Measurements from ENCODE around the gene OPHN1. TPM values are rescaled to one million over a fixed set of nuclear protein-coding genes. Genes with fewer than 3 reads are reported as not detected.

Gene OPHN1
- total RNA-seq, 2 donors from 2014 or later: 5.0 to 5.9 TPM

DNA sequence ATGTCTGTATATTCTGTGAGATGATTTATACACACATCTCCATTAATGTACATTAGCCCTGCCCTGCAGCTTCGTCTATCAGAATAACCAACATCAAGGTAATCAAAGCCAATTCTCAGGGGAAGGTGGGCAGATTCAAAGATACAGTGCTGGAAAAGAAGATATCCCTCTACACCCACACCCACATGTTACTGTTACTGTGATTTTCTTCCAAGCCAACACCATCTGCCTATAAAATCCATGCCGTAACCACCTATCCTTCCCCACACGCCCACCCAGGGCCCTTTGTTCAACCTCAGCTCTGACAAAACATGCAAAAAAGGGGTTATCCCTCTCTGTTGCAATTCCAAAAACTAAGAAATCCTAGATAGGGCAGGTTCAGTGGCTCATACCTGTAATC, 20.0 kb downstream of the OPHN1 start:
- H3K4me1 ChIP-seq (ENCODE audit: control insufficient read depth in 1 of 2, low read depth in 2 of 2): peaks cover 0 to 9% of the 10 kb centered on the region in 2 donors
- no peak for DNase-seq (ENCODE audit: low spot score)
- TF ChIP-seq, protein P1, sequence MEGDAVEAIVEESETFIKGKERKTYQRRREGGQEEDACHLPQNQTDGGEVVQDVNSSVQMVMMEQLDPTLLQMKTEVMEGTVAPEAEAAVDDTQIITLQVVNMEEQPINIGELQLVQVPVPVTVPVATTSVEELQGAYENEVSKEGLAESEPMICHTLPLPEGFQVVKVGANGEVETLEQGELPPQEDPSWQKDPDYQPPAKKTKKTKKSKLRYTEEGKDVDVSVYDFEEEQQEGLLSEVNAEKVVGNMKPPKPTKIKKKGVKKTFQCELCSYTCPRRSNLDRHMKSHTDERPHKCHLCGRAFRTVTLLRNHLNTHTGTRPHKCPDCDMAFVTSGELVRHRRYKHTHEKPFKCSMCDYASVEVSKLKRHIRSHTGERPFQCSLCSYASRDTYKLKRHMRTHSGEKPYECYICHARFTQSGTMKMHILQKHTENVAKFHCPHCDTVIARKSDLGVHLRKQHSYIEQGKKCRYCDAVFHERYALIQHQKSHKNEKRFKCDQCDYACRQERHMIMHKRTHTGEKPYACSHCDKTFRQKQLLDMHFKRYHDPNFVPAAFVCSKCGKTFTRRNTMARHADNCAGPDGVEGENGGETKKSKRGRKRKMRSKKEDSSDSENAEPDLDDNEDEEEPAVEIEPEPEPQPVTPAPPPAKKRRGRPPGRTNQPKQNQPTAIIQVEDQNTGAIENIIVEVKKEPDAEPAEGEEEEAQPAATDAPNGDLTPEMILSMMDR (IDR thresholded peaks at IDR 0.05): no peak
- H3K27me3 ChIP-seq (replicated peaks; ENCODE audit: insufficient read depth): no peaks in the 10 kb centered on the region
- H3K4me3 ChIP-seq: no peak overlapping the region
- H3K9me3 ChIP-seq: no peaks in the 10 kb centered on the region
- no peak for ATAC-seq (ENCODE audit: insufficient number of reproducible peaks, low FRiP score, low read depth)
- H3K36me3 ChIP-seq: no peaks in the 10 kb centered on the region
- H3K27ac ChIP-seq: no peak overlapping the region

DNA sequence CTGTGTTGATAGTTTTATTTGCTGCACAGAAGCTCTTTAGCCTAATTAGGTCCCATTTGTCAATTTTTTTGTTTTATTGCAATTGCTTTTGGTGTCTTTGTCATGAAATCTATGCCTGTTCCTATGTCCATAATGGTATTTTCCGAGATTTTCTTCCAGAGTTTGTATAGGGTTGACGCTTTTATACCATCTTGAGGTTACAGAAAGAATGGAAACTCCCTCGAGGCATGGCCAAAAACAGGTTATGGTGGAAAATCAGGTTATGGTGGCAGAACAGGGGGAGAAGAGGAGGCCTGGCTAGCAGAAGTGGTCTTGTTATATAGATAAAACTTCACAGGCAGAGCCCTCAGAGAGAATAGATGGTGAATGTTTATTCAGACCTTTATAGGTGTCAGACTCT, 21.6 kb downstream of the OPHN1 start:
- H3K4me1 ChIP-seq (ENCODE audit: control insufficient read depth in 1 of 2, low read depth in 2 of 2): peaks cover 0 to 9% of the 10 kb centered on the region in 2 donors
- H3K27ac ChIP-seq: no peak overlapping the region
- H3K27me3 ChIP-seq (replicated peaks; ENCODE audit: insufficient read depth): no peaks in the 10 kb centered on the region
- no peaks in the 10 kb centered on the region for H3K36me3 ChIP-seq
- DNase-seq (ENCODE audit: low spot score): no peak
- no peak overlapping the region for H3K4me3 ChIP-seq
- TF ChIP-seq, protein P1 (IDR thresholded peaks at IDR 0.05): no peak
- no peak for ATAC-seq (ENCODE audit: insufficient number of reproducible peaks, low FRiP score, low read depth)
- H3K9me3 ChIP-seq: no peaks in the 10 kb centered on the region

DNA sequence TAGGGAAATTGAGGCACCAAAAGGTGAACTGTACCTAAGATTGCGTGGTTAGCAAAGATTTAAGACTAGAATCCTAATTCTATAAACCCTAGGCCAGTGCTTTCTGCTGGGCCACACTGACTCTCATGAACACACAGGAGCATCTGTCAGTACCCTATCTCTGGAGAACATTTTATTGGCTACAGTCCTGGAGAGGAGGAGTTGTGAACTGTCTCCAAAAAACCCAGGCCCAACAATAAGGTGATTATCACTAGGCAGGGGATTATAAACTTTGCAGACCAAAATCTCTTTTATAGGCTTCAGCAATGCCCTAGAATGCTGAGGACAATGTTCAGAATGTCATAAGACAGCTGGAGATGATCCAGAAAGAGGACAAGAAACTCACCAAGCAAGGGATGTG, 24.1 kb downstream of the OPHN1 start:
- TF ChIP-seq, protein P1 (IDR thresholded peaks at IDR 0.05): no peak
- Histone ChIP-seq H3K9me3 (no peaks in the 10 kb centered on the region), H3K4me3 (no peak overlapping the region), H3K27ac (no peak overlapping the region), H3K27me3 (replicated peaks; ENCODE audit: insufficient read depth) (no peaks in the 10 kb centered on the region), H3K4me1 (ENCODE audit: control insufficient read depth in 1 of 2, low read depth in 2 of 2) (no peaks in the 10 kb centered on the region), H3K36me3 (no peaks in the 10 kb centered on the region)
- ATAC-seq (ENCODE audit: insufficient number of reproducible peaks, low FRiP score, low read depth): no peak
- no peak for DNase-seq (ENCODE audit: low spot score)

DNA sequence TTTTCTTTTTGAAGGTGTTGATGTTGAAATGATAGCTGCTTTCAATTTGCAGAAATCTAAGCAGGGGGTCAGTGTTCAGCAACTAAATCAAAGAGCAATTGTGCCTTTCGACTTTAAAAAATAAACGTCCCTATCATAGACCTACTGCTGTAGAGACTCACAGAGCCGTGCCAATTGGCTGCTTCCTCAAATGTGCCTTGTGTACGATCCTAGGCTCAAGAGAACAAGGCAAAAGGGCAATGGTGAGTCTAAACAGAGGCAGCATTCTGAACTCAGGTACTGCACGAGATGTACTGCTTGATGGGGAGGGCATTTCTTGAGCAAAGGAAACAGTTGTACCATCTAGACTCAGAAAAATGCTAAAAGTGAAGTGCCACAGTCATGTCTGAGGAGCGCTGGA, 29.8 kb downstream of the OPHN1 start:
- TF ChIP-seq, protein P1 (IDR thresholded peaks at IDR 0.05): no peak
- Histone ChIP-seq H3K4me3 (no peak overlapping the region), H3K4me1 (ENCODE audit: control insufficient read depth in 1 of 2, low read depth in 2 of 2) (peaks cover 0 to 7% of the 10 kb centered on the region in 2 donors), H3K27ac (no peak overlapping the region), H3K9me3 (no peaks in the 10 kb centered on the region), H3K36me3 (no peaks in the 10 kb centered on the region), H3K27me3 (replicated peaks; ENCODE audit: insufficient read depth) (no peaks in the 10 kb centered on the region)
- ATAC-seq (ENCODE audit: insufficient number of reproducible peaks, low FRiP score, low read depth) (no peak), DNase-seq (ENCODE audit: low spot score) (no peak)

DNA sequence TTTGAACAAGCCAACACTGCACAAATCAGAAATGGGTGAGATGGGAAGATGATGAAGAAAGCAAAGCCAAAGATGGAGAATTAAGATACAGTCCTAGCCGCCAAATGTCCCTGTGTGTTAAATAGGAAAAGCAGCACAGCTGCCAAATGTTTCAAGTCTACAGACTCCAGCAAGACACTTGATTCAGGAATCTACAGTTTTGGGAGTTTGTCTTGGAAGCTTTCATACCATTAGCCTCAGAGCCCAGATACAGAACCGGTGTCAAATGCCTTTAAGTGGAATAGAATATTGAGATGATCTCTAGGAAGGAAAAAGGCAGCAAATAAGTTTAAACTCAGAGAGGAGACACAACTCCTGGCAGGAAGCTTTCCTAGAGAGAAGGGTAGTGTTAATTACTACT, 30.3 kb downstream of the OPHN1 start:
- no peak for ATAC-seq (ENCODE audit: insufficient number of reproducible peaks, low FRiP score, low read depth)
- TF ChIP-seq, protein P1 (IDR thresholded peaks at IDR 0.05): no peak
- no peak for DNase-seq (ENCODE audit: low spot score)
- Histone ChIP-seq H3K27ac (no peak overlapping the region), H3K4me1 (ENCODE audit: control insufficient read depth in 1 of 2, low read depth in 2 of 2) (peaks cover 0 to 7% of the 10 kb centered on the region in 2 donors), H3K4me3 (no peak overlapping the region), H3K9me3 (no peaks in the 10 kb centered on the region), H3K36me3 (no peaks in the 10 kb centered on the region), H3K27me3 (replicated peaks; ENCODE audit: insufficient read depth) (no peaks in the 10 kb centered on the region)
